Prostate gland (tissue), 2 donors: ENCODE results near the gene CNTN6. TPM values are rescaled to one million over a fixed set of nuclear protein-coding genes. Genes with fewer than 3 reads are reported as not detected.

Experiments
- DNase-seq: peaks from one replicate; pipeline ENCODE4 v3.0.0-alpha.2; 2019; ENCODE audit warnings: low spot score
- H3K27ac ChIP-seq, 2 donors: fragments of 200-600 bp; sonication (generic); 2 replicates each; pipeline ENCODE4 v1.5.1; 2017 to 2019
- H3K27me3 ChIP-seq: fragments of 200-600 bp; sonication (generic); replicated peaks from 2 replicates; pipeline ENCODE4 v1.5.1; 2019; ENCODE audit not compliant: insufficient read depth
- H3K36me3 ChIP-seq, 2 donors: fragments of 200-600 bp; sonication (generic); 1 replicate in 1 of 2; 2 replicates in 1 of 2; pipeline versions ENCODE4 v1.5.1 to v1.8.1; 2017 to 2019
- H3K4me1 ChIP-seq: fragments of 200-600 bp; sonication (generic); replicated peaks from 2 replicates; pipeline ENCODE4 v1.5.1; 2019
- H3K4me3 ChIP-seq, 2 donors: fragments of 200-600 bp; sonication (generic); 2 replicates each; pipeline ENCODE4 v1.5.1; 2017 to 2019
- H3K9me3 ChIP-seq: fragments of 200-600 bp; sonication (generic); 2 replicates; pipeline ENCODE4 v1.5.1; 2017
- CTCF ChIP-seq, 4 experiments: fragments of 200-600 bp in 2 of 4; fragments of 450-650 bp in 2 of 4; sonication (generic) in 2 of 4; IDR thresholded peaks; 1 replicate in 3 of 4; 2 replicates in 1 of 4; pipeline ENCODE4 v1.5.1; 2016 to 2019; ENCODE audit warnings: antibody characterized with exemption in 4 of 4, mild to moderate bottlenecking in 2 of 4, moderate library complexity in 2 of 4
- POLR2A ChIP-seq: fragments of 450-650 bp; IDR thresholded peaks from one replicate; pipeline ENCODE4 v1.6.1; 2016; ENCODE audit warnings: antibody characterized with exemption, mild to moderate bottlenecking
- POLR2AphosphoS5 ChIP-seq: sonication (generic); formaldehyde crosslinking; IDR thresholded peaks from one replicate; pipeline ENCODE4 v1.6.1; 2017; ENCODE audit warnings: antibody characterized with exemption
- WGBS: methylation state at CpG from one replicate; pipeline ENCODE4 v1.1.5; 2018; 5-methylcytosine and 5-hydroxymethylcytosine counted together
- intact Hi-C: fragments of 100-400 bp; cut with DNase I; formaldehyde crosslinking; loops from one replicate; pipeline ENCODE4 v1.14.2; 2022
- small RNA-seq, 2 donors: library from RNA; depleted of rRNA; stranded (forward); fragments of <200 nt; gene quantifications; one replicate each; pipeline ENCODE3, GENCODE V24; 2016
- total RNA-seq, 2 donors: library from RNA; depleted of rRNA; stranded (reverse); fragments of >200 nt; gene quantifications; one replicate each; pipeline ENCODE4 v1.1.0, GENCODE V29; 2016

Gene CNTN6
- total RNA-seq, 2 donors from 2014 or later = not detected

DNA sequence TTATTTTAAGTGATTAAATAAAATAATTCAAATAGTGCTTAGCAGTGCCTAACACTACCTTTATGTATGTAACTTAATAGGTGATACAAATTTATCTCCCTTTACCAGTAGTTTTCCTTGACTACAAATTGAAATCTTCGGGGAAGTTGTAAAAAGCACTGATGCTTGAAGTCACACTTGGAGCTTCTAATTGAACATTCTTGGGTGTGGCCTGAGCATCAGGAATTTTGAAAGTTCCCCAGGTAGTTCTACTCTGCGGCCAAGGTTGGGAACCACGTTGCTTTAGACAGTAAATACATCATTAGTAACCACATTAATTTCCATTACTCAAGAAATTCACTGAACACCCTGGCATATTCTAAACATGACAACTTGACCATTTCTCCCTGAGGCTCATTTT lies 351.4 kb downstream of the CNTN6 start:
- intact Hi-C loops = no loop called here
- Histone ChIP-seq H3K27ac (no peak overlapping the region), H3K9me3 (no peaks in the 10 kb centered on the region), H3K4me1 (no peaks in the 10 kb centered on the region), H3K27me3 (no peaks in the 10 kb centered on the region), H3K36me3 (no peaks in the 10 kb centered on the region), H3K4me3 (no peak overlapping the region)
- no peak for DNase-seq
- 47% methylated on average over 3 of the region's 3 CpGs for WGBS
- no peak for TF ChIP-seq POLR2AphosphoS5
- no peak for TF ChIP-seq POLR2A

DNA sequence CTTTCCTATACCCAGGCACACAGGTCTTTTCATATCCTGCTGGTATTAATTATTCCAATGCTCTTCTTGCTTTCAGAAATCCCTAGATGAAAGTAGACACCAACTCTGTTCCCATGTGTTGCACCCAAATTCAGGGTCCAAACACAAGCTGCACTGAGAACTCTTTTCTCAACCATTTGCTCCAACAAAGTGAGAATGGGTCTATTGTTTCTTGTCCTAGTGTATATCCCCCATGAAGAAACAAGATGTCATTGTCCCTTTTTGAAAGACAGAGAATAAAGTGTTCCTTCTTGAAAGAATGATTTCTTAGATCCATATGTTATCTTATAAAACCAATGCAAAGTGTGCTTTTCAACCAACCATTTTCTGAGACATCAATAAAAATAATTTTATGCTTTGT lies 353.7 kb downstream of the CNTN6 start:
- Histone ChIP-seq H3K4me1 (no peaks in the 10 kb centered on the region), H3K36me3 (no peaks in the 10 kb centered on the region), H3K27me3 (no peaks in the 10 kb centered on the region), H3K9me3 (no peaks in the 10 kb centered on the region), H3K27ac (no peak overlapping the region), H3K4me3 (no peak overlapping the region)
- no peak for DNase-seq
- TF ChIP-seq POLR2AphosphoS5 (no peak), CTCF (IDR thresholded peaks at IDR 0.05) (no peak), POLR2A (no peak)
- intact Hi-C loops = no loop called here

GRCh38 chr3:1447452-1447851 lies 354.6 kb downstream of the CNTN6 start:
- H3K27me3 ChIP-seq = no peaks in the 10 kb centered on the region
- no peak for DNase-seq
- intact Hi-C loops = no loop called here
- H3K4me1 ChIP-seq = no peaks in the 10 kb centered on the region
- TF ChIP-seq CTCF (IDR thresholded peaks at IDR 0.05) = no peak
- TF ChIP-seq POLR2AphosphoS5 = no peak
- TF ChIP-seq POLR2A = no peak
- H3K9me3 ChIP-seq = no peaks in the 10 kb centered on the region
- no peak overlapping the region for H3K4me3 ChIP-seq
- no peak overlapping the region for H3K27ac ChIP-seq
- H3K36me3 ChIP-seq = no peaks in the 10 kb centered on the region
- WGBS = 45% methylated on average over 1 of the region's 1 CpG

DNA sequence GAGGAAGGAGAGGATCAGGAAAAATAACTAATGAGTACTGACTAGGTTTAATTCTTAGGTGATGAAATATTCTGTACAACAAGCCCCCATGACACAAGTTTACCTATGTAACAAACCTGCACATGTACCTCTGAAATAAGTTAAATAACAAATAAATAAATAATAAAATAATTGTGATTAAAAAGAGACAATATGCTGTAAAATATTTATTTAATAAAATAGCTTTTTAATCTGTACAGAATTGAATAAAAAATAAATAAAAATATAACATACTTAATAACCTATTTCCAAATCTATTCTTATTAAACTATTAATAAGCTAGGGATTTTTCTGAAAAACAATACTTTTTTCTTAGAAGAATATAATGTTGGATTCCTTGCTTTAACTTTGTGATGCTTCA lies 355.6 kb downstream of the CNTN6 start:
- no peaks in the 10 kb centered on the region for H3K36me3 ChIP-seq
- intact Hi-C loops = no loop called here
- TF ChIP-seq POLR2A = no peak
- no peak for TF ChIP-seq POLR2AphosphoS5
- TF ChIP-seq CTCF (IDR thresholded peaks at IDR 0.05) = no peak

More for the DNA sequence above, 355.6 kb downstream of the CNTN6 start:
- Histone ChIP-seq H3K27ac (no peak overlapping the region), H3K9me3 (no peaks in the 10 kb centered on the region), H3K27me3 (no peaks in the 10 kb centered on the region), H3K4me1 (no peaks in the 10 kb centered on the region), H3K4me3 (no peak overlapping the region)
- no peak for DNase-seq

Small RNA genes lying within 50 kb of the gene (small RNA-seq; reads per million reads assigned to genes)
- 0 reads per million in 2 donors for gene CRB3P1
- gene RN7SL120P = 0 reads per million in 2 donors
